Uterus (tissue), 2 donors: Measurements from ENCODE around the gene ATXN10.

Experiments
- CTCF ChIP-seq, 4 experiments: fragments of 200-600 bp in 2 of 4; fragments of 450-650 bp in 2 of 4; sonication (generic) in 2 of 4; IDR thresholded peaks; one replicate each; pipeline ENCODE4 v1.5.1; 2016 to 2019; ENCODE audit warnings: antibody characterized with exemption in 4 of 4, mild to moderate bottlenecking in 2 of 4, moderate library complexity in 1 of 4
- POLR2A ChIP-seq, 2 donors: fragments of 450-650 bp; IDR thresholded peaks; one replicate each; pipeline ENCODE4 v1.6.1; 2016; ENCODE audit warnings: antibody characterized with exemption in 2 of 2, mild to moderate bottlenecking in 1 of 2, moderate library complexity in 1 of 2

DNA sequence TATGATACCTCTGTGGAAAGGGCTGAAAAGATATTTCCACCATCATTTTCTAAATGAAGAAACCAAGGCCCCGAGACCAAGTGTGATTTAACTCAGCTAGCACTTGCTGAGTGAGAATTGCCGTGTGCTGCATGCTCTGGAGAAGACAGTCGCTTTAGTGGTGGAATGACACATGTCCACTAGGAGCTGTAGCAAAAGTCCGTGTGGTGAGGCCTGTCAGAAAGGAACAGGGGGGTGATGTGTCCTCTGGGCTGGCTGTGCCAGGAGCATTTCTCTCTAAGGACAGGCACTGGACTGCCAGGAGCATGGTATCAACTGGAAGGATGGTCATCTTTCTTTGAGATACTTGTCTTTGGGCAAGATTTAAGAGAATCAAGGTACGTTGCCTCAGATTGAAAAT lies 72.8 kb downstream of the ATXN10 start:
- no peak for TF ChIP-seq CTCF (IDR thresholded peaks at IDR 0.05)
- no peak for TF ChIP-seq POLR2A (IDR thresholded peaks at IDR 0.05)
